Right lobe of liver (tissue), 6 donors: ENCODE results near the gene TPRN. TPM values are rescaled to one million over a fixed set of nuclear protein-coding genes. Genes with fewer than 3 reads are reported as not detected.

Experiments
- ATAC-seq, 4 donors: fragments of 200-7000 bp; cut with Tn5 transposase; one replicate each; pipeline ENCODE4 v1.9.1; 2020; ENCODE audit warnings: mild to moderate bottlenecking in 4 of 4, moderate library complexity in 4 of 4
- DNase-seq, 3 donors: peaks; one replicate each; pipeline ENCODE4 v3.0.0-alpha.2; 2020
- H3K27ac ChIP-seq, 3 donors: fragments of 200-600 bp; one replicate each; pipeline ENCODE4 v1.8.0; 2022
- H3K27me3 ChIP-seq, 2 donors: fragments of 200-600 bp; one replicate each; pipeline ENCODE4 v1.8.0; 2022
- H3K36me3 ChIP-seq, 4 donors: fragments of 200-600 bp; sonication (generic) in 1 of 4; one replicate each; pipeline versions ENCODE4 v1.5.1 to v1.8.0; 2017 to 2022; ENCODE audit warnings: control low read depth in 1 of 4
- H3K4me1 ChIP-seq, 4 donors: fragments of 200-600 bp; sonication (generic) in 1 of 4; one replicate each; pipeline versions ENCODE4 v1.5.1 to v1.8.0; 2017 to 2022; ENCODE audit warnings: control low read depth in 1 of 4
- H3K4me3 ChIP-seq, 3 donors: fragments of 200-600 bp; one replicate each; pipeline ENCODE4 v1.8.0; 2022
- H3K9me3 ChIP-seq, 4 donors: fragments of 200-600 bp; sonication (generic) in 1 of 4; one replicate each; pipeline versions ENCODE4 v1.5.1 to v1.8.0; 2017 to 2022; ENCODE audit warnings: control low read depth in 1 of 4
- CTCF ChIP-seq, 4 donors: fragments of 200-600 bp in 3 of 4; fragments of 450-650 bp in 1 of 4; IDR thresholded peaks; one replicate each; pipeline versions ENCODE4 v1.5.1 to v1.8.0; 2016 to 2022; ENCODE audit warnings: antibody characterized with exemption in 4 of 4, mild to moderate bottlenecking in 2 of 4
- POLR2A ChIP-seq: fragments of 450-650 bp; IDR thresholded peaks from one replicate; pipeline ENCODE4 v1.6.1; 2017; ENCODE audit warnings: antibody characterized with exemption, mild to moderate bottlenecking
- WGBS: methylation state at CpG from one replicate; pipeline ENCODE4 v1.1.6; 2018; ENCODE audit warnings: low coverage, low lambda C conversion rate; ENCODE audit not compliant: insufficient coverage; ENCODE audit errors: missing lambda C conversion rate; 5-methylcytosine and 5-hydroxymethylcytosine counted together
- intact Hi-C, 2 donors: fragments of 100-400 bp; cut with DNase I; formaldehyde crosslinking; loops; one replicate each; pipeline versions ENCODE4 v1.11.2 to v1.14.1; 2022
- total RNA-seq, 6 experiments: library from RNA; depleted of rRNA in 2 of 6; stranded (reverse); fragments of >200 nt in 2 of 6; fragmentation: NEBNext Ultra II Directional in 3 of 6; extraction: Animal tissue kit (Norgen Biotek cat#: 25700) in 3 of 6; gene quantifications; one replicate each; pipeline versions ENCODE4 v1.1.0 to v1.2.4, GENCODE V29; 2016 to 2023
- donor health status: DM: no; HTN: yes; CAD: no.
- donor health status: DM: no; HTN: no; CAD: no.
- donor health status: DM: no; HTN: no; CAD: no.
- donor health status: DM: no; HTN: yes; CAD: no.
- donor health status: DM: no; HTN: yes; CAD: no.

Gene TPRN
- total RNA-seq, 6 experiments from 2014 or later: 12.1 to 28.9 (median 18.1) TPM

- WGBS: 52% methylated on average over 12 of the region's 17 CpGs
- DNase-seq: no peak
- Histone ChIP-seq H3K36me3 (no peaks in the 10 kb centered on the region), H3K27me3 (peaks cover 6 to 32% of the 10 kb centered on the region in 2 donors), H3K9me3 (no peaks in the 10 kb centered on the region), H3K4me3 (no peak overlapping the region), H3K4me1 (peaks cover 0 to 6% (median 0%) of the 10 kb centered on the region in 4 donors), H3K27ac (no peak overlapping the region)
- TF ChIP-seq CTCF (IDR thresholded peaks at IDR 0.05): no peak
- no peak for TF ChIP-seq POLR2A
- no peak for ATAC-seq
- intact Hi-C loops: loop anchor here in 1 of 2 donors (10.0 kb wide), 1 partner anchor 615 kb away; no protein-coding TSS in a partner anchor
These were observed 40.5 kb downstream of the TPRN start for GRCh38 chr9:137160054-137160425.

GRCh38 chr9:137159105-137160053, 41.2 kb downstream of the TPRN start:
- Histone ChIP-seq H3K4me3 (no peak overlapping the region), H3K27ac (no peak overlapping the region), H3K36me3 (no peaks in the 10 kb centered on the region), H3K9me3 (no peaks in the 10 kb centered on the region), H3K4me1 (peaks cover 0 to 6% (median 0%) of the 10 kb centered on the region in 4 donors), H3K27me3 (peaks cover 6 to 28% of the 10 kb centered on the region in 2 donors)
- intact Hi-C loops: loop anchor here in 1 of 2 donors (10.0 kb wide), 1 partner anchor 615 kb away; no protein-coding TSS in a partner anchor
- no peak for ATAC-seq
- TF ChIP-seq CTCF (IDR thresholded peaks at IDR 0.05) (no peak), POLR2A (no peak)
- WGBS: 22% methylated on average over 9 of the region's 14 CpGs
- no peak for DNase-seq

- intact Hi-C loops: no loop called here
- Histone ChIP-seq H3K27ac (no peak overlapping the region), H3K27me3 (peaks cover 6 to 24% of the 10 kb centered on the region in 2 donors), H3K36me3 (no peaks in the 10 kb centered on the region), H3K4me3 (no peak overlapping the region), H3K4me1 (peaks cover 0 to 6% (median 0%) of the 10 kb centered on the region in 4 donors), H3K9me3 (no peaks in the 10 kb centered on the region)
- ATAC-seq (no peak), DNase-seq (no peak)
- TF ChIP-seq CTCF (IDR thresholded peaks at IDR 0.05) (no peak), POLR2A (no peak)
- 43% methylated on average over 1 of the region's 4 CpGs for WGBS
These were observed 41.9 kb downstream of the TPRN start for GRCh38 chr9:137158625-137159024.

- peaks cover 0 to 4% (median 0%) of the 10 kb centered on the region in 4 donors for H3K4me1 ChIP-seq
- H3K4me3 ChIP-seq: no peak overlapping the region
- no peaks in the 10 kb centered on the region for H3K9me3 ChIP-seq
- WGBS: 26% methylated on average over 10 of the region's 19 CpGs
- intact Hi-C loops: no loop called here
- ATAC-seq: no peak
- no peak for DNase-seq
- no peaks in the 10 kb centered on the region for H3K36me3 ChIP-seq
- no peak for TF ChIP-seq CTCF (IDR thresholded peaks at IDR 0.05)
- no peak for TF ChIP-seq POLR2A
- H3K27me3 ChIP-seq: peaks cover 6 to 21% of the 10 kb centered on the region in 2 donors
- no peak overlapping the region for H3K27ac ChIP-seq
These were observed 42.7 kb downstream of the TPRN start for GRCh38 chr9:137157618-137158415.
